H7 (cell line): ENCODE data around the gene TCF12. TPM values are rescaled to one million over a fixed set of nuclear protein-coding genes. Genes with fewer than 3 reads are reported as not detected.

Source experiments
- DNase-seq: peaks from one replicate; pipeline ENCODE4 v3.0.0; 2012
- H3K27me3 ChIP-seq: 2 replicates; pipeline ENCODE4 v1.6.0; 2011; ENCODE audit warnings: mild to moderate bottlenecking, low read length; ENCODE audit not compliant: control insufficient read depth, insufficient read depth
- H3K36me3 ChIP-seq: replicated peaks from 2 replicates; pipeline ENCODE4 v1.5.1; 2011; ENCODE audit warnings: low read length; ENCODE audit not compliant: control insufficient read depth, insufficient read depth
- H3K4me3 ChIP-seq: 2 replicates; pipeline ENCODE4 v1.5.1; 2011; ENCODE audit warnings: low read depth, mild to moderate bottlenecking, control low read depth, low read length, moderate library complexity; ENCODE audit not compliant: insufficient read depth
- total RNA-seq: library from RNA; depleted of rRNA; stranded (reverse); fragments of >200 nt; shearing (Covaris generic); gene quantifications from 2 replicates; pipeline ENCODE4 v1.2.3, GENCODE V29; 2014

The TCF12 gene
- total RNA-seq, 1 experiment from 2014 or later = 54.5 TPM

DNA sequence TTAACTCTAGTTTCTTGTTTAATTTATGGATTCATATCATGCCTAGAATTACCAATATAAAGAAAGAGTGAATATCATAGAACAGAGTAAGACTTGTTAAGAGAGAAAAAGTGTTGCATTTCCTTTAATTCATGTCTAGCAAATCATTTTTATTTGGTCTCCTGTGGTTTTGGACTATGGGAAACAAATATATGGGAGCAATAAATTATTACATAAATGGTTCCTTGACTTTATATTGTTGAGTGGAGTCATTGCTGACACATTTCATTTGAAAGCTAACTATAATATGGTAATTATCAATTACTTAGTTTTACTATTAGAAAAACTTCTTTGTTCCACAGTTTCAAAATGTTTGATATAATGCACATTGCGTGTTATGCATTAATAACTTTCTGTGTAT, 313.1 kb downstream of the TCF12 start:
- DNase-seq = no peak
- H3K4me3 ChIP-seq = no peak overlapping the region
- peaks cover 2% of the 10 kb centered on the region for H3K36me3 ChIP-seq
- no peaks in the 10 kb centered on the region for H3K27me3 ChIP-seq

DNA sequence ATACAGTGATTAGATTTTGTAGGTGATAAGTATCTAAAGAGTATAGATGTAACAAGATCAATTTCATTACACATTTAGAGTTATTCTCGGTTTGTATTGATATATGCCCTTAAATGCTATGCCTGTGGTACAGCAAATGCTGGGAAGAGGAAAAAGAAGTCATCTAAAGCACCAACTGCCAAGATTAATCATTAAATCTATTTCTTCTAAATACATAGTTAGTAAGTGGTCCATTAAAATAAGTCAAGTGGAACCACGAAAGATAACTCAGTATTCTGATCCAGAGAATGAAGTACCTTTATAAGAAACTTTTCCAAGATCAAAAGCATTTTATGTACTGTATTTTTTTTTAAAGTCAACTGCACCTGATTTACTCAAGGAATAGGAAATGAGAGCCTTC, 315.7 kb downstream of the TCF12 start:
- Histone ChIP-seq H3K36me3 (peaks cover 2% of the 10 kb centered on the region), H3K27me3 (no peaks in the 10 kb centered on the region), H3K4me3 (no peak overlapping the region)
- no peak for DNase-seq

DNA sequence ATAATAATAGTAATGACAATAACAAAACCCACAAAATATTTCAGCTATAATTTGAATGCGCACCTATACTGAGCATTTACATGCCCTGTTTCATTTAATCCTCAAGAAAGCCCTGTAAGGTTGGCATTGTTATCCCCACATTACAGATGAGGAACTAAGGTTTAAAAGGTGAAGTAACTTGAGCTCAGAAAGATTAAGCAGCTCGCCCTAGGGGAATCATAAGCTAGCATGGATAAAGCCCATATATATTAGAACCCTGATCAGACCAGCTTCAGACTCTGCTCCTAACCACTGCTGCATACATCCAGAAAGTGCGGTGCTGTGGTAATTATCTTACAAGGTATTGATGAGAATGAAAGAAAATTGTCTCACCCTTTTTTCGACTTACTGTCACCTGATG, 316.7 kb downstream of the TCF12 start:
- no peak for DNase-seq

DNA sequence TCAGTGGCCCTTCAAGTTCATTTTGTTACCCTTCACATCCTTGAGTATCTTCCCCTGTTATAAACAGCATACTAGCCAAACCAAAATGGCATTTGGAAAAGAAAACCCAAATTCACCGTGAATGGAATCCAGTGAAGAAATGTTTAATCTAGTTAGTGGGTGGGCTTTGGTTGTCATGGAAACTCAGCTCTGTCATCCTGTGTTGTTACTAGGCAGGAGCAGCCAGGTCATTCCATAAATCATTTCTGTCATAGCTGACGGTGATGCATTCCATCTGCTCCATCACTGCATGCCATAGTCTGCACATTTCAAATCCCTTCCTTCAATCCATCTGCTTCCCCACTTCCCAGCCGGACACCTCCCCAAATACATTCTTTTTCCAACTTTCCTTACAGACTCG, 317.4 kb downstream of the TCF12 start:
- Histone ChIP-seq H3K4me3 (no peak overlapping the region), H3K36me3 (peaks cover 2% of the 10 kb centered on the region), H3K27me3 (no peaks in the 10 kb centered on the region)
- DNase-seq = no peak

More for the DNA sequence above, 316.7 kb downstream of the TCF12 start:
- Histone ChIP-seq H3K36me3 (peaks cover 2% of the 10 kb centered on the region), H3K4me3 (no peak overlapping the region), H3K27me3 (no peaks in the 10 kb centered on the region)

DNA sequence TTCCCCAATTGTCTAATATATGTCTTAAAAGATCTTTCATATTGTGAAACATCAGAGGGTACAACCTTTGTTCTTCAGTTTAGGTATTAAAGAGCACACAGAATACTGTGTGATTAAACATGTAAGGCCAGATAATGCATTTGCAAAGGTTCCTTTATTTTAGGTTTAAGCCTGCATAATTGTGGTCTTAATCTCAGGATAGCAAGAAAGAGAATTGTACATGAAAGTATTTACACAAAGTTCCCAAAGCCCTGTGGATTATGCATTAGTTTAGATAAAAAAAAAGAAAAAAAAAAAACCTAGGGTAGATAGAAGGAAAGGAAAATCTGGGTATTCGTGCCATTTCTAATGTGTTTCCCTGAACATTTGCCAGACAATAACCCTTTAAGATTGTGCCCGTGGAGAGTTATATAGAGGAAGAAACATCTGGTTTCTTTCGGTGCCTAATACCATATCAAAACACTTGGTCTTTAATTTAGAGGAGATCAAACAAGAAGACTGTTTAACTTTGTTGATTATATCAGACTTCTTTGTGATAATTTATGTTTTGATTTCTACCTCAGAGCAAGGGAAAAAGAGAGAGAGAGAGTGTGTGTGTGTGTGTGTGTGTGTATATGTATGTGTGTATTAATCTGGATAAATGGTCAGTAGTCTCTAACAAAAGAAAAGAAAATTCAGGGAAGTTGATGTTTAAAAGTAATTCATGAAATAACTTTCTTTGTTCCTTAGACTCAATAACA, 318.3 kb downstream of the TCF12 start:
- peaks cover 2% of the 10 kb centered on the region for H3K36me3 ChIP-seq
- H3K4me3 ChIP-seq = no peak overlapping the region
- no peaks in the 10 kb centered on the region for H3K27me3 ChIP-seq
- no peak for DNase-seq

DNA sequence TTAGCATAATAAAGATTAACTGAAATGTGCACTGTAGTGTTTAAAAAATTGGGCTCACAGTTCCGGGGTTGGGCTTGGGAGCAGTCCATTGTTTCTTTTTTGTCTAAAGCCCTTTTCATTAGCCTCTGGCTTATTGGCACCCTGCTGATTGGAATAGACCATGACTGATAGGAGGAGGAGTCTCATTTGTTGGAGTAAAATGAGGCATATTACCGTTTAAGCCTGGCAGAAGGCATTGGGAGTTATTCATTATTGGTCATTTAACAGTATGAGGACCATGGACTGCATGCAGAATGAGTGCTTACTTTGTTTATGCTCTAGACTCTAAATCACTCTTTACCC, 318.8 kb downstream of the TCF12 start:
- no peak overlapping the region for H3K4me3 ChIP-seq
- peaks cover under 1% of the 10 kb centered on the region for H3K36me3 ChIP-seq
- no peak for DNase-seq
- no peaks in the 10 kb centered on the region for H3K27me3 ChIP-seq

DNA sequence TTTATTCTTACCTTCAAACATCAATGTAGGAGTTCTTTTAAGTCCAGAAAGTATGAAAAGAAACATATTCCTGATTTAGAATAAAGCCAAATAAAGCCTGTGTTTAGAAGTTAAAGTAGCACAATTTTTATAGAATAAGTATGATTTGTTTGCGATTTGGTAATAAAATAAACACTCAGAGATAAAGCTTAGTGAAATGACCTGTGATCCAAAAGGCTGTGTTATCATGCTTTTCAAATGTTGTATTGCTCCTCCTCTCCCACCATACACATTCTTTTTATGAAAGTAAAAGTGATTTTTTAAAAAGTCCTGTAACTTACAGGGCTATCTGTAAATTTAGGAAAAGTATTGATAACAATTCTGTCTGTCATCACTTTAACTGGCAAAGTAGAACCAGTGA, 319.2 kb downstream of the TCF12 start:
- Histone ChIP-seq H3K4me3 (no peak overlapping the region), H3K36me3 (no peaks in the 10 kb centered on the region; the same call in none of the 2 replicates), H3K27me3 (no peaks in the 10 kb centered on the region)
- no peak for DNase-seq

DNA sequence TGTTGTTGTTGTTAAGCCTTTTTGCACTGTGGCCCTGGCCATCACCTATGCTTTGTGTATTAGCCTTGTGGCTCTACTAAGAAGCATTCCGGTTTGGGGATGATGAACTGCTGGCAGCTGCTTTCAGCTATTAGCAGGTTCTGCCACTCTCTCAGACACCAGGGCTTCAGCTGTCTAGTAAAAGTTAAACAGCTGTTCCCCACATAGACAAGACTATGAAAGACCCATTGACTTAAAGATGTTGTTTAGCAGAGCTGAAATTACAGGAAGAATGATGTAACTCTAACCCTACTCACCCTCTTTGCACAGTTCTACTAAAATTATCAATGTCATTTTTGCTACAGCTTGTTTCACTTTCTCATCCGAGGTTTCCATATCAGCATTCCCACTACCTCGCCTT, 326.7 kb downstream of the TCF12 start:
- DNase-seq = no peak
- H3K36me3 ChIP-seq = no peaks in the 10 kb centered on the region; the same call in none of the 2 replicates
- no peaks in the 10 kb centered on the region for H3K27me3 ChIP-seq
- no peak overlapping the region for H3K4me3 ChIP-seq

DNA sequence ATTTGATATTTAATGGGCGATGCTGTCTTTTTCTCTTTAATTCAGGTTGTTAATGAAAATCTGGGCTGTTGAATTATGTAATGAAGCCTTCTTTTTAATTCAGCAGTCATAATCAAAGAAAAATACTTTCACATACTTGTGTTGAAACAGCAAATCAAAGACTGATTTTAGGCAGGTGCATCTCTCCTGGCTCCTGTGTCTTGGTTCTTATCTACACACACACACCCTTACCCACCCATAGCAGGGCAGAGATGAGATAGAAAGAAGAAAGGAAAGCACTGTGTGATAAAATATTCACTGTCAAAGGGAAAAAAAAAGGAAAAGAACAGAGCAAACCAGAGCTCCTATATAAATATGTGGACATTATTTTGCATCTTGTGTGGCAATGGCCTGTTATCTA, 327.3 kb downstream of the TCF12 start:
- H3K36me3 ChIP-seq = no peaks in the 10 kb centered on the region; the same call in none of the 2 replicates
- H3K27me3 ChIP-seq = no peaks in the 10 kb centered on the region
- H3K4me3 ChIP-seq = no peak overlapping the region
- no peak for DNase-seq

DNA sequence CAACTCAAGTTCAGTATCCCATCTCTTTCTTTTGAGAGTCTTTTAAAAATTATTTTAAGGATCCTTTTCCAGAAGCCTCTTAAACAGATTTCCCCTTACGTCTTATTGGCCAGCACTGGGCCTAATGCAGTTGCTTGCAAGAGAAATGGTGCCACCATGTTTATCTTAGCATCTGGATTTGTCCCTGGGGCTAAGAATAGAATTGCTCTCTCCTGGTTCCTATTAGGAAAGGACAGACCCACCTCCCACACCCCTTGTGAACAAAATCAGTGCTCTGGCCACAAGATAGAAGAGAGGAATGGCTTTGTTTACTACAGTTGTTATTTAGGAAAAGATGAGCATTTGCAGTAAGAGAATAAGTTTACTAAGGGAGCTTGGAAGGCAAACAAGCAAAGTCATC, 329.6 kb downstream of the TCF12 start:
- Histone ChIP-seq H3K4me3 (no peak overlapping the region), H3K36me3 (peaks cover under 1% of the 10 kb centered on the region; the same call in 1 of the 2 replicates), H3K27me3 (no peaks in the 10 kb centered on the region)
- DNase-seq = no peak

DNA sequence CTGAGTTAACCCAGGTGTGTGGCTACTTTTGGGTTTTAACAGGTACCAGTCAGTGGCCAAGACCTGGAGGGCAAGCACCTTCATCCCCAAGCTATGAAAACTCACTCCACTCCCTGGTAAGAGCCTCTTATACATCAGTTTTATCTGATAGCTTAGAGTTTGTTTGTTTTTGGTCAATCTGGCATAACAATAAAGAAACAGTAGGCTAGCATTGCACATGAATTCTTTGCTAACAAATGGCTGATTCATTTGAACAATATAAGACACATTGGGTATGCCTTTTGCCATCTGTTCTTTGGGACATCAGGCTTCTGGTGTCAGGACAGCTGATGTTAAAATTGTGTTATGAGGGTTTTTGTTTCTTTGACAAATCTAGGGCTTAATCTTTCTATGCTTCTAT, 332.9 kb downstream of the TCF12 start:
- Histone ChIP-seq H3K27me3 (no peaks in the 10 kb centered on the region), H3K36me3 (peaks cover 2% of the 10 kb centered on the region; the same call in 1 of the 2 replicates), H3K4me3 (no peak overlapping the region)
- no peak for DNase-seq

DNA sequence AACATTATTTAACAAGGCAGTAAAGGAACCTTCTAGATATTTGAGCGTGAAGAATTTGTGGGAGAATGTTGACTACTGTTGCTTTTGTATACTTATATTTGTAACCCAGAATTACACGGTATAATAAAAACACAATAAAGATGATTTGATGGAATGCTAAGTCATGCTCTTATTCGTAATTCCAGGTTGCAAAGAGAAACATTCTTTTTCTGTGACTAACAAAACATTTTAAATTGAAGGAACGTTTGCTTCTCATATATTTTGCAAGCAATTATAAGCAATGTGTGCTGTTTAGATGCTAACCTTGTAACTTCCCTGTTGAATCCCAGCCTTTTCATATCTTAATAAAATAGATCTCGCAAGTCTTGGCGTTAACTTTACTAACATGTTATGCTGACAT, 333.5 kb downstream of the TCF12 start:
- H3K36me3 ChIP-seq = peaks cover 2% of the 10 kb centered on the region; the same call in 1 of the 2 replicates
- no peak for DNase-seq

DNA sequence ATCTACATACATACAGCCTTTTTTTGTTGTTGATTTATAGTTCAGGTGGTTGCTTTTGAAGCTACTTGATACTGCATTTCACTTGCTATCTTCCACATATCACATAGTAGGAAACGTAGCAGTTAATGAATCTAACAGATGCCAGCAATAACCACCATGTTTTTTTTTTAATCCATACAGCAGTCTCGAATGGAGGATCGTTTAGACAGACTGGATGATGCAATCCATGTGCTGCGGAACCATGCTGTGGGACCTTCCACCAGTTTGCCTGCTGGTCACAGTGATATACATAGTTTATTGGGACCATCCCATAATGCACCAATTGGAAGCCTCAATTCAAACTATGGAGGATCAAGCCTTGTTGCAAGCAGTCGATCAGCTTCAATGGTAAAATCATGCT, 334.6 kb downstream of the TCF12 start:
- Histone ChIP-seq H3K36me3 (0 out of 2 replicates have a peak, but pooled peaks cover 2% of the 10 kb centered on the region), H3K4me3 (no peak overlapping the region), H3K27me3 (no peaks in the 10 kb centered on the region)
- no peak for DNase-seq

More for the DNA sequence above, 333.5 kb downstream of the TCF12 start:
- H3K27me3 ChIP-seq = no peaks in the 10 kb centered on the region
- no peak overlapping the region for H3K4me3 ChIP-seq

DNA sequence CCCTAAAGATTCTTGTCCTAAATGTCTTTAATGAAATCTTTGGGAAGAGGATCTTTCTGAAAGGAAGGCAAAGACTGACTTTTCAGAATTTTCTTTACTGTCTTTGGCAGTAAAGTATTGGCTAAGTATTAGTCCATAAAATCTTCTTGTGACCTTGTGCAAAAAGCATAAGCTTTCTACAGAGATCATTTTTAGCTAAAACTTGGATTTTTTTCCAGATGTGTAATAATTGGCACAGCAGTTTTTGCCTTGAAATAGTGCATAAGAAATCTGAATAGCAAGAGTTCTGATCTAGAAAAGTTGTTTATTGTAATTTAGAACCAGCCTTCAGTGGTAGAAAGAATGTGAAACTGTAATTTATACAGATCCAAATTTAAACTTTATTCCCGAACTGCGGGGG, 335.1 kb downstream of the TCF12 start:
- Histone ChIP-seq H3K27me3 (no peaks in the 10 kb centered on the region), H3K4me3 (no peak overlapping the region), H3K36me3 (0 out of 2 replicates have a peak, but pooled peaks cover 2% of the 10 kb centered on the region)
- no peak for DNase-seq

DNA sequence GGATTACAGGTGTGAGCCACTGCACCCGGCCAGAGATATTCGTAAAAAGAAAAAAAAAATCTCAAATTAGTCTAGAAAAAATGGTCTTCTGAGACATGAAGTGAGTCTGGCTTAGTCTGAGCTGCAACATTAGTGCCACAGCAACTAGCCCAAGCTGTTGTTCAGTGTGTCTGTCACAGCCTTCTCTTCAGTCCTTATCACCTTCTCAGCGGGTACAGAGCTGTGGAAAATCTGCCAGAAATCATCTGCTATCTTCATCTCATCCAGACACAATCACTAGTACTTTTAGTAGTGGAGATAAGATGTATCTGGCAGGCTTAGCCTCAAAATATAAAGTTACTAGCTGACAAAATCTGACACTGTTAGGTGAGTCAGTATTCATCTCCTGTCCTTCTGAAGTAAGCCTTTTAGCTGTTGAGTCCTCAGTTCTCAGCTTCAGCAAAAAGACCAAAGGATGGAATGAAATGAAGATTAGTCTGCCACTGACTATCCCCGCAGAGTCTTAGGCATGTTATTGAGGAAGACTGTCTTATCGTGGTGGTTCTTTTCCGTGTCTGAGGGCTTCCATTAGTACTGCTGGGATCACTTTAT, 337.4 kb downstream of the TCF12 start:
- Histone ChIP-seq H3K36me3 (0 out of 2 replicates have a peak, but pooled peaks cover 2% of the 10 kb centered on the region), H3K27me3 (no peaks in the 10 kb centered on the region), H3K4me3 (no peak overlapping the region)
- DNase-seq = no peak
